ENCODE data around the gene FAM131A. TPM values are rescaled to one million over a fixed set of nuclear protein-coding genes. Genes with fewer than 3 reads are reported as not detected.

The FAM131A gene
- total RNA-seq, 1 experiment from 2014 or later, result 5.9 TPM

GRCh38 chr3:184380185-184380626 lies 42.8 kb downstream of the FAM131A start:
- Histone ChIP-seq H3K36me3 (no peaks in the 10 kb centered on the region), H3K4me1 (peaks cover 14% of the 10 kb centered on the region), H3K9me3 (replicated peaks) (no peaks in the 10 kb centered on the region), H3K27me3 (no peaks in the 10 kb centered on the region), H3K4me3 (peak overlapping the region; percentile 70), H3K27ac (no peak overlapping the region)
- peak; percentile 70 to 73 for DNase-seq

GRCh38 chr3:184380627-184381260 lies 43.3 kb downstream of the FAM131A start:
- no peaks in the 10 kb centered on the region for H3K9me3 ChIP-seq (replicated peaks)
- no peak overlapping the region for H3K27ac ChIP-seq
- DNase-seq, result peak in 1 of 2 experiments; percentile 31
- H3K4me3 ChIP-seq, result peak overlapping the region; percentile 70
- H3K36me3 ChIP-seq, result no peaks in the 10 kb centered on the region
- H3K4me1 ChIP-seq, result peaks cover 14% of the 10 kb centered on the region
- no peaks in the 10 kb centered on the region for H3K27me3 ChIP-seq

GRCh38 chr3:184381261-184382224 lies 44.1 kb downstream of the FAM131A start:
- peaks cover 14% of the 10 kb centered on the region for H3K4me1 ChIP-seq
- H3K36me3 ChIP-seq, result no peaks in the 10 kb centered on the region
- no peak overlapping the region for H3K4me3 ChIP-seq
- no peak for DNase-seq
- no peaks in the 10 kb centered on the region for H3K9me3 ChIP-seq (replicated peaks)
- no peaks in the 10 kb centered on the region for H3K27me3 ChIP-seq
- H3K27ac ChIP-seq, result no peak overlapping the region

GRCh38 chr3:184382326-184383032 lies 45.1 kb downstream of the FAM131A start:
- H3K4me3 ChIP-seq, result no peak overlapping the region
- peaks cover 14% of the 10 kb centered on the region for H3K4me1 ChIP-seq
- H3K36me3 ChIP-seq, result no peaks in the 10 kb centered on the region
- no peaks in the 10 kb centered on the region for H3K9me3 ChIP-seq (replicated peaks)
- no peaks in the 10 kb centered on the region for H3K27me3 ChIP-seq
- no peak for DNase-seq
- no peak overlapping the region for H3K27ac ChIP-seq

- H3K4me3 ChIP-seq, result no peak overlapping the region
- H3K27me3 ChIP-seq, result no peaks in the 10 kb centered on the region
- DNase-seq, result no peak
- no peaks in the 10 kb centered on the region for H3K36me3 ChIP-seq
- H3K9me3 ChIP-seq (replicated peaks), result no peaks in the 10 kb centered on the region
- peaks cover 13% of the 10 kb centered on the region for H3K4me1 ChIP-seq
- no peak overlapping the region for H3K27ac ChIP-seq
These were observed 45.8 kb downstream of the FAM131A start for GRCh38 chr3:184383033-184383740.

- Histone ChIP-seq H3K27me3 (no peaks in the 10 kb centered on the region), H3K4me1 (peaks cover 1% of the 10 kb centered on the region), H3K36me3 (no peaks in the 10 kb centered on the region), H3K4me3 (no peak overlapping the region), H3K27ac (no peak overlapping the region), H3K9me3 (replicated peaks) (no peaks in the 10 kb centered on the region)
- DNase-seq, result no peak
These were observed 46.9 kb downstream of the FAM131A start for GRCh38 chr3:184384342-184384741.

GRCh38 chr3:184384856-184385422 lies 47.5 kb downstream of the FAM131A start:
- Histone ChIP-seq H3K9me3 (replicated peaks) (no peaks in the 10 kb centered on the region), H3K4me3 (no peak overlapping the region), H3K27ac (no peak overlapping the region), H3K27me3 (no peaks in the 10 kb centered on the region), H3K36me3 (no peaks in the 10 kb centered on the region), H3K4me1 (no peaks in the 10 kb centered on the region)
- DNase-seq, result no peak

- H3K9me3 ChIP-seq (replicated peaks), result no peaks in the 10 kb centered on the region
- DNase-seq, result no peak
- no peaks in the 10 kb centered on the region for H3K27me3 ChIP-seq
- no peaks in the 10 kb centered on the region for H3K4me1 ChIP-seq
- H3K36me3 ChIP-seq, result no peaks in the 10 kb centered on the region
- H3K27ac ChIP-seq, result no peak overlapping the region
- no peak overlapping the region for H3K4me3 ChIP-seq
These were observed 48.8 kb downstream of the FAM131A start for GRCh38 chr3:184386047-184386806.

GRCh38 chr3:184387174-184387714 lies 49.8 kb downstream of the FAM131A start:
- H3K4me1 ChIP-seq, result no peaks in the 10 kb centered on the region
- no peak for DNase-seq
- no peaks in the 10 kb centered on the region for H3K9me3 ChIP-seq (replicated peaks)
- no peak overlapping the region for H3K27ac ChIP-seq
- no peaks in the 10 kb centered on the region for H3K36me3 ChIP-seq
- no peak overlapping the region for H3K4me3 ChIP-seq
- no peaks in the 10 kb centered on the region for H3K27me3 ChIP-seq

- Histone ChIP-seq H3K27ac (no peak overlapping the region), H3K4me3 (no peak overlapping the region), H3K4me1 (no peaks in the 10 kb centered on the region), H3K27me3 (no peaks in the 10 kb centered on the region), H3K9me3 (replicated peaks) (no peaks in the 10 kb centered on the region), H3K36me3 (no peaks in the 10 kb centered on the region)
- DNase-seq, result no peak
These were observed 51.0 kb downstream of the FAM131A start for GRCh38 chr3:184388164-184388935.

- DNase-seq, result no peak
- Histone ChIP-seq H3K9me3 (replicated peaks) (no peaks in the 10 kb centered on the region), H3K4me1 (no peaks in the 10 kb centered on the region), H3K27ac (no peak overlapping the region), H3K36me3 (no peaks in the 10 kb centered on the region), H3K27me3 (no peaks in the 10 kb centered on the region), H3K4me3 (no peak overlapping the region)
These were observed 51.5 kb downstream of the FAM131A start for GRCh38 chr3:184388936-184389230.

- no peak for DNase-seq
- no peaks in the 10 kb centered on the region for H3K9me3 ChIP-seq (replicated peaks)
- H3K27me3 ChIP-seq, result no peaks in the 10 kb centered on the region
- H3K4me1 ChIP-seq, result no peaks in the 10 kb centered on the region
- H3K27ac ChIP-seq, result no peak overlapping the region
- H3K4me3 ChIP-seq, result no peak overlapping the region
- no peaks in the 10 kb centered on the region for H3K36me3 ChIP-seq
These were observed 52.0 kb downstream of the FAM131A start for GRCh38 chr3:184389384-184389783.

GRCh38 chr3:184389935-184390528 lies 52.6 kb downstream of the FAM131A start:
- Histone ChIP-seq H3K36me3 (no peaks in the 10 kb centered on the region), H3K27ac (no peak overlapping the region), H3K4me3 (no peak overlapping the region), H3K27me3 (no peaks in the 10 kb centered on the region), H3K9me3 (replicated peaks) (no peaks in the 10 kb centered on the region), H3K4me1 (peaks cover 4% of the 10 kb centered on the region)
- no peak for DNase-seq
